ENCODE measurements around the gene SMCO1. TPM values are rescaled to one million over a fixed set of nuclear protein-coding genes. Genes with fewer than 3 reads are reported as not detected.
"Not testable (repeated sequence)": the region's sequence is repeated elsewhere in the genome, so short reads cannot be mapped to it uniquely, and the experiment has no call there.

The SMCO1 gene
- total RNA-seq, 1 donor from 2014 or later: not detected

GRCh38 chr3:196463478-196463756, 51.7 kb downstream of the SMCO1 start:
- no peak overlapping the region for H3K4me3 Mint-ChIP-seq (ENCODE audit: low read depth)
- H3K27me3 Mint-ChIP-seq: no peaks in the 10 kb centered on the region
- H3K4me1 Mint-ChIP-seq (ENCODE audit: low read depth): no peaks in the 10 kb centered on the region

GRCh38 chr3:196462680-196463477, 52.3 kb downstream of the SMCO1 start:
- H3K36me3 Mint-ChIP-seq (ENCODE audit: insufficient read depth): peaks cover 13% of the 10 kb centered on the region
- not testable (repeated sequence) for H3K27me3 Mint-ChIP-seq; H3K4me1 Mint-ChIP-seq (ENCODE audit: low read depth); H3K9me3 Mint-ChIP-seq (ENCODE audit: low read depth); DNase-seq (ENCODE audit: low spot score, unreplicated experiment); H3K4me3 Mint-ChIP-seq (ENCODE audit: low read depth)
- H3K27ac Mint-ChIP-seq: peak overlapping the region; percentile 6

More at GRCh38 chr3:196463478-196463756, 51.7 kb downstream of the SMCO1 start:
- peaks cover 13% of the 10 kb centered on the region for H3K36me3 Mint-ChIP-seq (ENCODE audit: insufficient read depth)
- peaks cover 8% of the 10 kb centered on the region for H3K9me3 Mint-ChIP-seq (ENCODE audit: low read depth)
- no peak overlapping the region for H3K27ac Mint-ChIP-seq
- no peak for TF ChIP-seq CTCF (IDR thresholded peaks at IDR 0.05; ENCODE audit: unreplicated experiment)
- DNase-seq (ENCODE audit: low spot score, unreplicated experiment): no peak

- H3K9me3 Mint-ChIP-seq (ENCODE audit: low read depth): peaks cover 8% of the 10 kb centered on the region
- no peaks in the 10 kb centered on the region for H3K4me1 Mint-ChIP-seq (ENCODE audit: low read depth)
- no peaks in the 10 kb centered on the region for H3K27me3 Mint-ChIP-seq
- peaks cover 7% of the 10 kb centered on the region for H3K36me3 Mint-ChIP-seq (ENCODE audit: insufficient read depth)
- no peak for TF ChIP-seq CTCF (IDR thresholded peaks at IDR 0.05; ENCODE audit: unreplicated experiment)
- H3K27ac Mint-ChIP-seq: no peak overlapping the region
- no peak overlapping the region for H3K4me3 Mint-ChIP-seq (ENCODE audit: low read depth)
- no peak for DNase-seq (ENCODE audit: low spot score, unreplicated experiment)
Measured at GRCh38 chr3:196458063-196458462, 57.1 kb downstream of the SMCO1 start.

- not testable (repeated sequence) for H3K4me3 Mint-ChIP-seq (ENCODE audit: low read depth); H3K36me3 Mint-ChIP-seq (ENCODE audit: insufficient read depth); H3K27me3 Mint-ChIP-seq; H3K9me3 Mint-ChIP-seq (ENCODE audit: low read depth); H3K27ac Mint-ChIP-seq; DNase-seq (ENCODE audit: low spot score, unreplicated experiment); H3K4me1 Mint-ChIP-seq (ENCODE audit: low read depth)
Measured at GRCh38 chr3:196457470-196457869, 57.7 kb downstream of the SMCO1 start.

Other genes with a start within 250 kb of the SMCO1 start
- gene PCYT1A, start 227.6 kb downstream of the SMCO1 start, total RNA-seq: 33.9 and 42.9 TPM in 2 replicates
- gene DYNLT2B, start 197.1 kb downstream of the SMCO1 start, total RNA-seq: 34.4 and 40.5 TPM in 2 replicates
- gene TM4SF19, start 177.0 kb downstream of the SMCO1 start, total RNA-seq: not detected in 2 replicates
- gene UBXN7, start 82.9 kb downstream of the SMCO1 start, total RNA-seq: 90.6 and 102 TPM in 2 replicates
- gene RNF168, start 11.6 kb downstream of the SMCO1 start, total RNA-seq: 25.4 and 26.4 TPM in 2 replicates
- gene WDR53, start 53.2 kb upstream of the SMCO1 start, total RNA-seq: 13.1 and 15.2 TPM in 2 replicates
- gene FBXO45, start 53.3 kb upstream of the SMCO1 start, total RNA-seq: 13.0 and 13.1 TPM in 2 replicates
- gene NRROS, start 124.3 kb upstream of the SMCO1 start, total RNA-seq: 1.4 and 2.0 TPM in 2 replicates
- 2.3 and 2.5 TPM in 2 replicates for gene CEP19, start 196.9 kb upstream of the SMCO1 start, total RNA-seq
- gene PIGX, start 197.0 kb upstream of the SMCO1 start, total RNA-seq: 26.1 and 28.3 TPM in 2 replicates
- gene PAK2, start 224.5 kb upstream of the SMCO1 start, total RNA-seq: 71.9 and 72.1 TPM in 2 replicates